GM12874 (cell line): ENCODE results near the gene GPR137.

Experiments used
- TF ChIP-seq, protein P1 (sequence below): IDR thresholded peaks from 2 replicates; pipeline ENCODE4 v1.5.1; 2011; ENCODE audit warnings: low read depth, mild to moderate bottlenecking, control low read depth, low read length, moderate library complexity; ENCODE audit not compliant: insufficient read depth

Gene GPR137

DNA sequence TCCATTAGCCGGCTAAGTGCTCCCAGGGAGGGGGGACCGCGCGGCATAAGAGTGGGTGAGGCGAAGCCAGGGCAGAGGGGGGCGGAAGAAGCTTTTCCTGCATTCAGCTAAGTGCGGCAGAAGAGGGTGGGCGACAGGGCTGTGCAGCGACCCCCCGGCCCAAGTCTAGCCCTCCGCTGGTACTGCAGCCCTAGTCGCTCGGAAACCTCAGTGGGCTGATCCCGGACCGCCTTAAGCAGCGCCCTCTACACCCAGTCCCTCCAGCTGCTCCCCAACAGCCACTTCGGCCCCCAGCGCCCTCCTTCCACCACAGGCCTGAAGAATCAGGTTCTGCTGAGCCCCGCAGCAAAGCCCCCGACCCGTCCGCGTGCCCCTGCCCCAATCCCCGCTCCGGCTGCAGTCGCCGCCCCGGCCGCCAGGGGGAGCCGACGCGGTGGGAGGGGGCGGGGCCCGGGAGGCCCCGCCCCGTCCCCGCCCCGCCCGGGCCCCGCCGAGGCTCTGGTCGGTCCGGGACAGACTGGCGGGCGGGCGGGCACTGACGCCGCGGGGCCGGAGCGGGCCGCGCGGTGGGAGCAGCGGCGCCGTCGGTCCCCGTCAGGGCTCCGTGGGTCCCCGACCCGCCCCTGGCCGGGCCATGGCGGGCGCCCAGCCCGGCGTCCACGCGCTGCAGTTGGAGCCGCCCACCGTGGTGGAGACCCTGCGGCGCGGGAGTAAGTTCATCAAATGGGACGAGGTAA lies 34.5 kb upstream of the GPR137 start, which contains the start of gene PLCB3:
Gene PLCB3, plus strand, starts transcription at position 515 of the 737 bp plus-strand sequence. Its CDS starts 120 bp downstream, at position 635.
- TF ChIP-seq, protein P1, sequence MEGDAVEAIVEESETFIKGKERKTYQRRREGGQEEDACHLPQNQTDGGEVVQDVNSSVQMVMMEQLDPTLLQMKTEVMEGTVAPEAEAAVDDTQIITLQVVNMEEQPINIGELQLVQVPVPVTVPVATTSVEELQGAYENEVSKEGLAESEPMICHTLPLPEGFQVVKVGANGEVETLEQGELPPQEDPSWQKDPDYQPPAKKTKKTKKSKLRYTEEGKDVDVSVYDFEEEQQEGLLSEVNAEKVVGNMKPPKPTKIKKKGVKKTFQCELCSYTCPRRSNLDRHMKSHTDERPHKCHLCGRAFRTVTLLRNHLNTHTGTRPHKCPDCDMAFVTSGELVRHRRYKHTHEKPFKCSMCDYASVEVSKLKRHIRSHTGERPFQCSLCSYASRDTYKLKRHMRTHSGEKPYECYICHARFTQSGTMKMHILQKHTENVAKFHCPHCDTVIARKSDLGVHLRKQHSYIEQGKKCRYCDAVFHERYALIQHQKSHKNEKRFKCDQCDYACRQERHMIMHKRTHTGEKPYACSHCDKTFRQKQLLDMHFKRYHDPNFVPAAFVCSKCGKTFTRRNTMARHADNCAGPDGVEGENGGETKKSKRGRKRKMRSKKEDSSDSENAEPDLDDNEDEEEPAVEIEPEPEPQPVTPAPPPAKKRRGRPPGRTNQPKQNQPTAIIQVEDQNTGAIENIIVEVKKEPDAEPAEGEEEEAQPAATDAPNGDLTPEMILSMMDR: peak; percentile 77

- TF ChIP-seq, protein P1: no peak
These were observed 34.0 kb upstream of the GPR137 start for GRCh38 chr11:64251753-64252002.

- TF ChIP-seq, protein P1: peak; percentile 48
These were observed 33.4 kb upstream of the GPR137 start for GRCh38 chr11:64252003-64252872.

DNA sequence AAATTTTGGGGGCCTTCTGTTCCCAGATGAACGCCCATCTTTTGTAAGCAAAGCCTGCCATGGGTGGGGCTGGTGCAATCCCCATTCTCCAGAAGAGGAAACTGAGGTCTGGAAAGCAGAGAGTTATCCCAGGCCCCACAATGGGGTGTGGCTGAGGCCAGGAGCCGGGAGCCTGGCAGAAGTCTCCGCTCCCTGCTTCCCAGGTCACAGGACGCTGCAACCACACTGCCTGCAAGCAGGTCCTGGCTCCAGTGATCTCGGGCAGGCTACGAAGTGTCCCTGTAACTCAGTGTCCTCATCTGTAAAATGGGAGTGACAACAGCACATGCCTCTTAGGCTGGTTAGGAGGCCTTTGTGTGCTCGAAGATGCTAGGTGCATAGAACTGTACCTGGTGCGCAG lies 32.6 kb upstream of the GPR137 start:
- TF ChIP-seq, protein P1: no peak

DNA sequence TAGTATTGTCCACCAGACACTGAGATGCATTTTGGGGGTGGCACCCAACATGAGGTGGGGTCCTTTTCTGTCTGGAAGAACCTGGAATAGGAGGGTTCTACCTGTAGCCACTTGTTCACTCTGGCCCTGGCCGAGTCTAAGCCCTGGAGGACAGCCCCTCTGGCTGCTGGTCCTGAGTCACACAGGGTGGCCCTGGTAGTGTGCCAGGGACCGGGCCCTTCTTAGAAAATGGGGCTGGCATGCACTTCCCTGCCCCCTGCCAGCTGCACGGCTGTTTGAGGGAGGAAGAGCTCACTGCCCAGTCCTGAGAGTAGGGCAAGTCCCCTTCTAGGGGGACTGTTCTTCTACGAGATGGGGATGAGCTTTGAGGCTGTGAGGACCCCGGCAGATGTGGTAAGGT lies 32.2 kb upstream of the GPR137 start:
- TF ChIP-seq, protein P1: no peak

GRCh38 chr11:64254326-64254725 lies 31.3 kb upstream of the GPR137 start:
- TF ChIP-seq, protein P1: no peak
